Hepatocyte (in vitro differentiated cells): ENCODE data around the gene NT5C2. TPM values are rescaled to one million over a fixed set of nuclear protein-coding genes. Genes with fewer than 3 reads are reported as not detected.
A peak's percentile ranks its signal among the peaks of the same experiment; 100 is the strongest.

Source experiments
- DNase-seq: peaks from one replicate; pipeline ENCODE4 v3.0.0-alpha.2; 2016; ENCODE audit warnings: low spot score
- H2AFZ ChIP-seq: fragments of 200-600 bp; sonication (generic); 2 replicates; pipeline ENCODE4 v1.6.0; 2016; ENCODE audit warnings: antibody characterized with exemption, mild to moderate bottlenecking
- H3K27ac ChIP-seq: fragments of 200-600 bp; sonication (generic); 2 replicates; pipeline ENCODE4 v1.5.1; 2016; ENCODE audit warnings: mild to moderate bottlenecking
- H3K27me3 ChIP-seq: fragments of 200-600 bp; sonication (generic); 2 replicates; pipeline ENCODE4 v1.6.1; 2016
- H3K36me3 ChIP-seq: fragments of 200-600 bp; sonication (generic); replicated peaks from 2 replicates; pipeline ENCODE4 v1.5.1; 2016; ENCODE audit warnings: low read depth; ENCODE audit not compliant: insufficient read depth
- H3K4me1 ChIP-seq: fragments of 200-600 bp; sonication (generic); 2 replicates; pipeline ENCODE4 v1.5.1; 2016; ENCODE audit warnings: mild to moderate bottlenecking, moderate library complexity; ENCODE audit not compliant: insufficient read depth
- H3K4me2 ChIP-seq: fragments of 200-600 bp; sonication (generic); 2 replicates; pipeline ENCODE4 v1.6.0; 2016
- H3K4me3 ChIP-seq: fragments of 200-600 bp; sonication (generic); 2 replicates; pipeline ENCODE4 v1.5.1; 2016; ENCODE audit warnings: mild to moderate bottlenecking
- H3K79me2 ChIP-seq: fragments of 200-600 bp; sonication (generic); 2 replicates; pipeline ENCODE4 v1.6.0; 2017; ENCODE audit warnings: mild to moderate bottlenecking
- H3K9me2 ChIP-seq: fragments of 200-600 bp; sonication (generic); replicated peaks from 2 replicates; pipeline ENCODE4 v1.6.0; 2017; ENCODE audit warnings: mild to moderate bottlenecking; ENCODE audit not compliant: insufficient read depth
- H3K9me3 ChIP-seq: fragments of 200-600 bp; sonication (generic); 2 replicates; pipeline ENCODE4 v1.5.1; 2016; ENCODE audit warnings: low read depth, mild to moderate bottlenecking
- H4K20me1 ChIP-seq: fragments of 200-600 bp; sonication (generic); 2 replicates; pipeline ENCODE4 v1.6.0; 2016; ENCODE audit warnings: mild to moderate bottlenecking; ENCODE audit not compliant: insufficient read depth, poor library complexity, severe bottlenecking
- EZH2 ChIP-seq: fragments of 200-600 bp; sonication (generic); IDR thresholded peaks from 2 replicates; pipeline ENCODE4 v1.6.1; 2016; ENCODE audit warnings: antibody characterized with exemption, mild to moderate bottlenecking, borderline replicate concordance
- EZH2phosphoT487 ChIP-seq: fragments of 200-600 bp; sonication (generic); IDR thresholded peaks from one replicate; pipeline ENCODE4 v1.6.1; 2018; ENCODE audit warnings: antibody characterized with exemption, mild to moderate bottlenecking, low read depth, moderate library complexity; ENCODE audit not compliant: unreplicated experiment, severe bottlenecking
- WGBS: methylation state at CpG from one replicate; pipeline ENCODE4 v1.1.6; 2016; ENCODE audit warnings: low lambda C conversion rate; ENCODE audit errors: missing lambda C conversion rate; 5-methylcytosine and 5-hydroxymethylcytosine counted together
- polyA plus RNA-seq: library from polyadenylated mRNA; unstranded; fragments of >200 nt; fragmentation: Nextera tagmentation; extraction: Ambion mirVana; gene quantifications from 2 replicates; pipeline ENCODE4 v1.2.1, GENCODE V29; 2016
- total RNA-seq: library from RNA; depleted of rRNA; stranded (reverse); fragments of >200 nt; gene quantifications from 2 replicates; pipeline ENCODE4 v1.2.3, GENCODE V29; 2014
- TF ChIP-seq, protein P1 (sequence below): fragments of 200-600 bp; sonication (generic); IDR thresholded peaks from 2 replicates; pipeline ENCODE4 v1.5.1; 2016; ENCODE audit warnings: antibody characterized with exemption, mild to moderate bottlenecking; ENCODE audit not compliant: poor library complexity

Gene NT5C2
- total and polyA plus RNA-seq, 2 experiments from 2014 or later: 50.7 to 52.0 TPM

DNA sequence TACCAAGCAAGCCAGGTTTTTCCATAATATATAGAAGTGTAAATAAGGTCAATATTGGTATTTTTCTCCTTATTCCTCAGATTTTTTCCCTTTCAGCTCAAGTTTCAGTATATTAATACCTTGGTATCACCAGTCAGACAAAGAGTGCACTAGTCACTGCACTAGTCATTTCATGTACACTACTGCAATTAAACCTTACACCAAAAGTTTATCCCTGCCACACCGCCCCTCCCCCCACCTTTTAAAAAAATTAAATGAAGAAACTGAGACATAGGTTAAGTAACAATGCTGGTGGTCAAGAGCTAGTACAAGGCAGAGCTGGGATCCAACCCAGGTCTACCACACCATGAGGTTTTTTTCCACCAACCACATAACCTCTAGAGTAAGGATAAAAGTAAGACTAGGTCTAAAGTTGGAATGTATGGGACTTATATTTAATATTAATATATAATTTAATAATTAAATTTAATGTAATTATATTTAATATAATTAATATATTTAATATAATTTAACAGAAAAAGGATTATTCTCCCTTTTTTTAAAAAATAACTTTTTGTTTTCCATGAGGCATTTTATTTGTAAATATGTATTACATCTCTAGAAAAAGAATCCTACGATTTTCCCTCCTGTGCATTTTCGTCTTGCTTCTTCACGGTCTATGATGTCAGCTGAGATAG, 68.5 kb downstream of the NT5C2 start:
- DNase-seq: no peak
- WGBS: over 99% methylated on average over 4 of the region's 4 CpGs
- Histone ChIP-seq H3K4me1 (peaks cover 18% of the 10 kb centered on the region), H3K4me2 (no peak overlapping the region), H3K79me2 (peaks cover 12% of the 10 kb centered on the region), H3K9me2 (no peaks in the 10 kb centered on the region), H3K27ac (no peak overlapping the region), H3K9me3 (no peaks in the 10 kb centered on the region), H3K4me3 (no peak overlapping the region), H3K27me3 (no peaks in the 10 kb centered on the region), H3K36me3 (no peaks in the 10 kb centered on the region), H2AFZ (no peak overlapping the region), H4K20me1 (peaks cover 5% of the 10 kb centered on the region)
- TF ChIP-seq, protein P1, sequence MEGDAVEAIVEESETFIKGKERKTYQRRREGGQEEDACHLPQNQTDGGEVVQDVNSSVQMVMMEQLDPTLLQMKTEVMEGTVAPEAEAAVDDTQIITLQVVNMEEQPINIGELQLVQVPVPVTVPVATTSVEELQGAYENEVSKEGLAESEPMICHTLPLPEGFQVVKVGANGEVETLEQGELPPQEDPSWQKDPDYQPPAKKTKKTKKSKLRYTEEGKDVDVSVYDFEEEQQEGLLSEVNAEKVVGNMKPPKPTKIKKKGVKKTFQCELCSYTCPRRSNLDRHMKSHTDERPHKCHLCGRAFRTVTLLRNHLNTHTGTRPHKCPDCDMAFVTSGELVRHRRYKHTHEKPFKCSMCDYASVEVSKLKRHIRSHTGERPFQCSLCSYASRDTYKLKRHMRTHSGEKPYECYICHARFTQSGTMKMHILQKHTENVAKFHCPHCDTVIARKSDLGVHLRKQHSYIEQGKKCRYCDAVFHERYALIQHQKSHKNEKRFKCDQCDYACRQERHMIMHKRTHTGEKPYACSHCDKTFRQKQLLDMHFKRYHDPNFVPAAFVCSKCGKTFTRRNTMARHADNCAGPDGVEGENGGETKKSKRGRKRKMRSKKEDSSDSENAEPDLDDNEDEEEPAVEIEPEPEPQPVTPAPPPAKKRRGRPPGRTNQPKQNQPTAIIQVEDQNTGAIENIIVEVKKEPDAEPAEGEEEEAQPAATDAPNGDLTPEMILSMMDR: no peak
- TF ChIP-seq EZH2phosphoT487 (no peak), EZH2 (no peak)

DNA sequence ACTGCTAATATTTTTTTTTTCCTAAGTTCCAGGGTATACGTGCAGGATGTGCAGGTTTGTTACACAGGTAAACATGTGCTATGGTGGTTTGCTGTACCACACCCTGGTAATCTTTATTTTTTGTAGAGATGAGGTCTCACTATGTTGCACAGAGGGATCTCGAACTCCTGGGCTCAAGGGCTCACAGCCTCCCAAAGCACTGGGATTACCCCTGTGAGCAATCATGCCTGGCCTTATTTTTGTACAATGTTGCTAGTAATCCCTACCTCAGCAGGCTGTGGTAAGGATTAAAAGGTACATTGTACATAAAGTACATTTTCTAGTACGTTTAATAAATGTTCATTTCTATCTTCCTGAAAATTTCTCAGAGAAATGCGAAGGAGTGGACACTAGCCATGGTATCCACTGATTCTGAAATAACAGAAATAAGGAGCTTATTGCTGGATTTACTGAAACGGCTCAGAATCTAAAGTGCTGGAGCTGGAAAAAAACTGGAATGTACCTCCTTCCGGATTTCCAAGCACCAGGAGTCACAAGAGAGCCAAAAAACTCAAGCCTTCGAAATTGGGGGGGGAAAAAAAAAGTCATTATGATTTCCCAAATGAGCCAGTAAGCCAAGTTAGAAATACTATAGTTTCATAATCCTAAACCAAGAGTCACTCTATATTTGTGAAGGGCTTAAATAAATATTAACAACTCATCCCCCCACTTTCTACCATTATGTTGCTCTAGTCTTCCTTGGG, 69.6 kb downstream of the NT5C2 start:
- no peaks in the 10 kb centered on the region for H3K27me3 ChIP-seq
- no peak for DNase-seq
- peaks cover 15% of the 10 kb centered on the region for H3K79me2 ChIP-seq
- no peak overlapping the region for H3K4me3 ChIP-seq
- H2AFZ ChIP-seq: no peak overlapping the region
- no peaks in the 10 kb centered on the region for H3K9me2 ChIP-seq
- H3K4me1 ChIP-seq: peaks cover 18% of the 10 kb centered on the region
- H4K20me1 ChIP-seq: peaks cover 5% of the 10 kb centered on the region
- no peak overlapping the region for H3K4me2 ChIP-seq
- no peak overlapping the region for H3K27ac ChIP-seq
- TF ChIP-seq EZH2phosphoT487 (no peak), EZH2 (no peak)
- TF ChIP-seq, protein P1: no peak
- WGBS: 83% methylated on average over 7 of the region's 7 CpGs
- no peaks in the 10 kb centered on the region for H3K9me3 ChIP-seq
- no peaks in the 10 kb centered on the region for H3K36me3 ChIP-seq

DNA sequence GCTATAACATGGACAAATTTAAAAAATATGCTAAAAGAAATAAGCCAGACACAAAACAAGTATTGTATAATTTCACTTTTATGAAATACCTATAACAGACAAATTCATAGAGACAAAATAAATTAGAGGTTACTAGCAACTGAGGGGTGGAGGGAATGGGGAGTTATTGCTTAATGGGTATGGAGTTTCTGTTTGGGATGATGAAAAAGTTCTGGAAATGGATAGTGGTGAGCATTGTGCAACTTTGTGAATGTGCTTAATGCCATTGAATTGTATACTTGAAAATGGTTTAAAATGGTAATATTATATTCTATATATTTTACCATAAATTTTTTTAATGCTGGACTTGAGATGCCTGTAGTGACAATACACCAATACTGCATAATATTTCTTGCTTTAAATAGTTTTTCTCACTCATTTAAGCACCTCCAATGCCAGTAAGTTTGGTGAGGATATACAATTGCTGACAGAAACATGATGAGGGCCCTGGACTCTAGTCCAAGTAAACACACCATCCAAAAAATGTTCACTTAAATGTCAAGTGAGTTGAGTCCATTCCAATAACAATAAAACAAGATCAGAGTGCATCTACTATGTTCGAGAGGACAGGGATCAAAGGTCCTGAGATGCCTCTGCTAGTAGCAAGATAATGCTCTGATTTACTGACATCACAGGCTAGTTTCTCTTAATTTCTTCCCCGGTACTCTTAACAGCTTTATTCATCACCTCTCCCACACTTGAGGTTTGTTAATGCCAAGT, 71.9 kb downstream of the NT5C2 start:
- TF ChIP-seq, protein P1: no peak
- no peak for TF ChIP-seq EZH2
- no peak for TF ChIP-seq EZH2phosphoT487
- peaks cover 16% of the 10 kb centered on the region for H3K4me1 ChIP-seq
- H3K27me3 ChIP-seq: no peaks in the 10 kb centered on the region
- H3K9me2 ChIP-seq: no peaks in the 10 kb centered on the region
- H3K27ac ChIP-seq: no peak overlapping the region
- peaks cover 8% of the 10 kb centered on the region for H4K20me1 ChIP-seq
- WGBS: 38% methylated on average over 2 of the region's 2 CpGs
- DNase-seq: peak; percentile 10
- H3K36me3 ChIP-seq: no peaks in the 10 kb centered on the region
- peak overlapping the region; percentile 32 for H3K4me2 ChIP-seq
- H2AFZ ChIP-seq: no peak overlapping the region
- no peak overlapping the region for H3K4me3 ChIP-seq
- peaks cover 32% of the 10 kb centered on the region for H3K79me2 ChIP-seq
- H3K9me3 ChIP-seq: no peaks in the 10 kb centered on the region
